ENCODE results near the gene CDC37L1. TPM values are rescaled to one million over a fixed set of nuclear protein-coding genes. Genes with fewer than 3 reads are reported as not detected.

CDC37L1 gene
- total and polyA plus RNA-seq, 2 of the 8 experiments (the other 6 are each of a cell fraction or from before 2014, with no cell fraction given): 4.6 to 23.8 TPM

DNA sequence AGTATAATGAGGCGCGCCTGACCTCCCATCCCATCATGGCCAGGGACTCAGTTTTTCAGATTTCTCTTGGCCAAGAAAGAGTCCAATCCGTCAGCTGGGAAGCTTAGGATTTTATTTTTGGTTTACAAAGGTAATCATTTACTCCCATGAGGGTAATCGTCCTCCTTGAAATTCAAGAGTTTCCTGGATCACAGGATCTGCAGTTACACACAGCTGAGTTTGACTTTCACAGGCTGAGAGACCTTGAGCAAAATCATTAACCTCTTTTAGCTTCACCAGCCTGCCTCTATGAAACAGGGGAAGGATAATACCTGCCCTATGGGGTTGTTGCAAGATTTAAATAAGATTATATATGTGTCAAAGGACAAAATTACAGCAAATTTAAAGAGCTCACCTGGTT, 77.1 kb downstream of the CDC37L1 start:
- Histone ChIP-seq H2AK5ac (ENCODE audit: low read depth, low read length) (no peak overlapping the region), H3K27ac (ENCODE audit: low read depth, low read length) (no peak overlapping the region), H3K18ac (ENCODE audit: extremely low read depth, low read length) (no peak overlapping the region), H3K14ac (ENCODE audit: insufficient read length) (no peak overlapping the region), H3K27me3 (replicated peaks in 1 of 4; ENCODE audit: control insufficient read depth in 3 of 4, extremely low read depth in 1 of 4, insufficient read depth in 3 of 4, low read length in 3 of 4) (no peaks in the 10 kb centered on the region), H3K4me2 (ENCODE audit: insufficient read depth in 1 of 2, low read depth in 2 of 2, low read length in 2 of 2) (no peak overlapping the region), H2AFZ (ENCODE audit: low read length) (no peak overlapping the region), H2BK12ac (ENCODE audit: low read depth, low read length) (no peak overlapping the region), H3K23ac (ENCODE audit: insufficient read length) (no peak overlapping the region), H3K4me3 (ENCODE audit: extremely low read depth in 1 of 4, insufficient read depth in 2 of 4, low read depth in 3 of 4, low read length in 4 of 4) (no peak overlapping the region), H3K23me2 (ENCODE audit: low read depth, low read length) (no peaks in the 10 kb centered on the region), H2BK15ac (ENCODE audit: low read length) (no peak overlapping the region), H3K9ac (replicated peaks in 1 of 4; ENCODE audit: extremely low read depth in 1 of 4, low read depth in 3 of 4, low read length in 3 of 4) (no peak overlapping the region), H2BK120ac (replicated peaks; ENCODE audit: low read depth, low read length) (no peak overlapping the region), H3K9me3 (ENCODE audit: insufficient read depth in 2 of 2, low read depth in 1 of 2, low read length in 1 of 2) (no peaks in the 10 kb centered on the region), H4K91ac (replicated peaks; ENCODE audit: insufficient read length, low read length) (no peak overlapping the region), H2BK20ac (ENCODE audit: low read length) (no peak overlapping the region), H3K79me2 (ENCODE audit: control insufficient read depth in 1 of 2, insufficient read depth in 2 of 2, low read length in 2 of 2) (no peaks in the 10 kb centered on the region), H4K8ac (ENCODE audit: extremely low read depth, insufficient read depth, low read length) (no peak overlapping the region), H3K56ac (replicated peaks; ENCODE audit: insufficient read length, low read depth, low read length) (no peak overlapping the region), H4K5ac (ENCODE audit: insufficient read length, low read depth, low read length) (no peak overlapping the region), H2BK5ac (ENCODE audit: low read depth, low read length) (no peak overlapping the region), H3K4me1 (replicated peaks in 1 of 4; ENCODE audit: control insufficient read depth in 3 of 4, insufficient read depth in 4 of 4, low read length in 3 of 4) (no peaks in the 10 kb centered on the region), H3K79me1 (ENCODE audit: low read depth, low read length) (no peaks in the 10 kb centered on the region), H3K36me3 (ENCODE audit: control insufficient read depth in 2 of 4, insufficient read depth in 4 of 4, low read length in 3 of 4) (no peaks in the 10 kb centered on the region), H3K4ac (replicated peaks; ENCODE audit: insufficient read length, low read depth, low read length) (no peak overlapping the region), H4K20me1 (replicated peaks in 1 of 2; ENCODE audit: control insufficient read depth in 1 of 2, insufficient read depth in 2 of 2, low read length in 2 of 2) (no peaks in the 10 kb centered on the region)
- WGBS, 2 experiments (ENCODE audit: extremely low coverage in 1 of 2, insufficient coverage in 1 of 2, insufficient read length in 1 of 2, insufficient replicate concordance in 2 of 2, low coverage in 1 of 2, low lambda C conversion rate in 2 of 2, missing lambda C conversion rate in 1 of 2): 79% methylated on average over 4 of the region's 4 CpGs; no CpG with 5 or more reads in 1 of the 2 experiments
- TF ChIP-seq CEBPB (IDR thresholded peaks at IDR 0.05; ENCODE audit: low read depth, low read length) (no peak), CTBP2 (IDR thresholded peaks at IDR 0.05; ENCODE audit: borderline replicate concordance, insufficient read depth, insufficient read length, low read length) (no peak), POLR2AphosphoS5 (IDR thresholded peaks at IDR 0.05; ENCODE audit: low read depth, low read length) (no peak)
- ChIA-PET POLR2A (ENCODE audit: partially characterized antibody) (interaction anchor here (1.4 kb wide), 1 partner anchor 16 kb away, joined by 3 read pairs; no protein-coding TSS in a partner anchor), CTCF (ENCODE audit: partially characterized antibody) (interaction anchor here (0.6 to 1.8 kb wide), 8 partner anchors 9 to 684 kb away, joined by 3 to 8 read pairs (median 3); no protein-coding TSS in a partner anchor)
- FAIRE-seq (no peak), DNase-seq (ENCODE audit: low read depth in 1 of 2, low spot score in 2 of 2) (no peak)

Other genes starting within 250 kb of the CDC37L1 start
- gene SLC1A1, start 189.1 kb upstream of the CDC37L1 start, total RNA-seq (2021; fragmentation: NEBNext Ultra II Directional; extraction: Animal tissue kit (Norgen Biotek cat#: 25700)): 10.3 and 11.7 TPM in 2 replicates
- 2.9 and 4.7 TPM in 2 replicates for gene SLC1A1, start 189.1 kb upstream of the CDC37L1 start, polyA plus RNA-seq (2011; rRNA removed)
- gene PLPP6, start 17.3 kb upstream of the CDC37L1 start, total RNA-seq (2021; fragmentation: NEBNext Ultra II Directional; extraction: Animal tissue kit (Norgen Biotek cat#: 25700)): 12.0 and 13.3 TPM in 2 replicates
- 11.8 and 13.0 TPM in 2 replicates for gene PLPP6, start 17.3 kb upstream of the CDC37L1 start, polyA plus RNA-seq (2011; rRNA removed)
- gene SPATA6L, start 13.1 kb upstream of the CDC37L1 start, total RNA-seq (2021; fragmentation: NEBNext Ultra II Directional; extraction: Animal tissue kit (Norgen Biotek cat#: 25700)): 0.55 and 1.1 TPM in 2 replicates
- 0.57 and 1.6 TPM in 2 replicates for gene SPATA6L, start 13.1 kb upstream of the CDC37L1 start, polyA plus RNA-seq (2011; rRNA removed)
- 23.9 and 30.0 TPM in 2 replicates for gene AK3, start 61.6 kb downstream of the CDC37L1 start, total RNA-seq (2021; fragmentation: NEBNext Ultra II Directional; extraction: Animal tissue kit (Norgen Biotek cat#: 25700))
- gene AK3, start 61.6 kb downstream of the CDC37L1 start, polyA plus RNA-seq (2011; rRNA removed): 7.8 and 8.9 TPM in 2 replicates
- 29.5 and 29.7 TPM in 2 replicates for gene RCL1, start 113.4 kb downstream of the CDC37L1 start, total RNA-seq (2021; fragmentation: NEBNext Ultra II Directional; extraction: Animal tissue kit (Norgen Biotek cat#: 25700))
- gene RCL1, start 113.4 kb downstream of the CDC37L1 start, polyA plus RNA-seq (2011; rRNA removed): 21.0 and 24.0 TPM in 2 replicates